HEK293 (cell line): ENCODE data around the gene TIMM44.
A peak's percentile ranks its signal among the peaks of the same experiment; 100 is the strongest.

Source experiments
- CTCF ChIA-PET: fragments of 350-600 bp; formaldehyde crosslinking; extraction: SDS; loops from one replicate; lab custom pipeline; 2021; ENCODE audit warnings: antibody characterized with exemption; lab: Yijun Ruan, JAX
- POLR2A ChIA-PET: fragments of 300-600 bp; formaldehyde crosslinking; extraction: SDS; loops from one replicate; lab custom pipeline; 2020; ENCODE audit warnings: antibody characterized with exemption, inconsistent platforms; lab: Yijun Ruan, JAX
- H3K27ac ChIP-seq: fragments of 200-500 bp; sonication (Bioruptor generic); 2 replicates; pipeline ENCODE4 v1.5.1; 2014; ENCODE audit warnings: low read depth, low read length, control low read depth, inconsistent platforms; ENCODE audit errors: extremely low read depth
- H3K36me3 ChIP-seq, 2 experiments: fragments of 200-500 bp in 1 of 2; sonication (Bioruptor generic) in 1 of 2; 1 replicate in 1 of 2; 2 replicates in 1 of 2; pipeline ENCODE4 v1.5.1; 2014 to 2017; ENCODE audit warnings: inconsistent platforms in 2 of 2, low read length in 2 of 2; ENCODE audit not compliant: control insufficient read depth in 2 of 2, insufficient read depth in 1 of 2
- H3K4me1 ChIP-seq: fragments of 200-500 bp; sonication (Bioruptor generic); 2 replicates; pipeline ENCODE4 v1.5.1; 2014; ENCODE audit warnings: mild to moderate bottlenecking, low read length, inconsistent platforms; ENCODE audit not compliant: control insufficient read depth, insufficient read depth
- H3K4me3 ChIP-seq: 2 replicates; pipeline ENCODE4 v1.5.1; 2011; ENCODE audit warnings: low read depth, mild to moderate bottlenecking, control low read depth, low read length, moderate library complexity
- H3K9me3 ChIP-seq: fragments of 200-500 bp; sonication (Bioruptor generic); 2 replicates; pipeline ENCODE4 v1.5.1; 2014; ENCODE audit warnings: low read depth, low read length, inconsistent platforms; ENCODE audit not compliant: control insufficient read depth, insufficient read depth
- CTCF ChIP-seq: fragments of 450-650 bp; formaldehyde crosslinking; IDR thresholded peaks from 2 replicates; pipeline ENCODE4 v1.5.1; 2016; ENCODE audit warnings: missing biosample characterization, missing genetic modification characterization
- GLIS2 ChIP-seq: fragments of 450-650 bp; formaldehyde crosslinking; IDR thresholded peaks from 2 replicates; pipeline ENCODE4 v1.5.1; 2016; ENCODE audit warnings: missing biosample characterization, missing genetic modification characterization
- KLF7 ChIP-seq: fragments of 450-650 bp; formaldehyde crosslinking; IDR thresholded peaks from 2 replicates; pipeline ENCODE4 v1.5.1; 2016; ENCODE audit warnings: missing biosample characterization, missing genetic modification characterization, borderline replicate concordance
- TCF7L2 ChIP-seq: IDR thresholded peaks from 2 replicates; pipeline ENCODE4 v1.6.1; 2011; ENCODE audit warnings: low read depth, mild to moderate bottlenecking, inconsistent platforms, low read length, moderate library complexity, borderline replicate concordance
- YY2 ChIP-seq: fragments of 450-650 bp; formaldehyde crosslinking; IDR thresholded peaks from 2 replicates; pipeline ENCODE4 v1.5.1; 2016; ENCODE audit warnings: missing biosample characterization, missing genetic modification characterization
- ZBTB20 ChIP-seq: fragments of 450-650 bp; formaldehyde crosslinking; IDR thresholded peaks from 2 replicates; pipeline ENCODE4 v1.5.1; 2016; ENCODE audit warnings: missing biosample characterization, missing genetic modification characterization
- ZBTB26 ChIP-seq: fragments of 450-650 bp; formaldehyde crosslinking; optimal IDR thresholded peaks from 2 replicates; pipeline ENCODE3; 2016; ENCODE audit warnings: missing biosample characterization, mild to moderate bottlenecking, missing genetic modification characterization
- ZFP69B ChIP-seq: fragments of 450-650 bp; formaldehyde crosslinking; IDR thresholded peaks from 2 replicates; pipeline ENCODE4 v1.5.1; 2016; ENCODE audit warnings: missing biosample characterization, missing genetic modification characterization
- ZNF366 ChIP-seq: fragments of 450-650 bp; formaldehyde crosslinking; conservative IDR thresholded peaks from 2 replicates; pipeline ENCODE4 v1.5.1; 2016; ENCODE audit warnings: missing biosample characterization, missing genetic modification characterization
- ZNF518A ChIP-seq: fragments of 450-650 bp; formaldehyde crosslinking; conservative IDR thresholded peaks from 2 replicates; pipeline ENCODE4 v1.5.1; 2016; ENCODE audit warnings: low read depth, missing biosample characterization, missing genetic modification characterization
- ZNF600 ChIP-seq: fragments of 450-650 bp; formaldehyde crosslinking; IDR thresholded peaks from 2 replicates; pipeline ENCODE4 v1.5.1; 2016; ENCODE audit warnings: missing biosample characterization, missing genetic modification characterization
- ZNF610 ChIP-seq: fragments of 450-650 bp; formaldehyde crosslinking; IDR thresholded peaks from 2 replicates; pipeline ENCODE4 v1.5.1; 2016; ENCODE audit warnings: missing biosample characterization, missing genetic modification characterization, borderline replicate concordance
- ZNF670 ChIP-seq: fragments of 450-650 bp; formaldehyde crosslinking; IDR thresholded peaks from 2 replicates; pipeline ENCODE4 v1.5.1; 2016; ENCODE audit warnings: missing biosample characterization, missing genetic modification characterization, low read depth
- ZNF785 ChIP-seq: fragments of 450-650 bp; formaldehyde crosslinking; IDR thresholded peaks from 2 replicates; pipeline ENCODE4 v1.5.1; 2016; ENCODE audit warnings: missing biosample characterization, missing genetic modification characterization
- TF ChIP-seq, protein P1 (sequence below): fragments of 450-650 bp; formaldehyde crosslinking; IDR thresholded peaks from 2 replicates; pipeline ENCODE4 v1.5.1; 2016; ENCODE audit warnings: missing biosample characterization, missing genetic modification characterization

The TIMM44 gene

DNA sequence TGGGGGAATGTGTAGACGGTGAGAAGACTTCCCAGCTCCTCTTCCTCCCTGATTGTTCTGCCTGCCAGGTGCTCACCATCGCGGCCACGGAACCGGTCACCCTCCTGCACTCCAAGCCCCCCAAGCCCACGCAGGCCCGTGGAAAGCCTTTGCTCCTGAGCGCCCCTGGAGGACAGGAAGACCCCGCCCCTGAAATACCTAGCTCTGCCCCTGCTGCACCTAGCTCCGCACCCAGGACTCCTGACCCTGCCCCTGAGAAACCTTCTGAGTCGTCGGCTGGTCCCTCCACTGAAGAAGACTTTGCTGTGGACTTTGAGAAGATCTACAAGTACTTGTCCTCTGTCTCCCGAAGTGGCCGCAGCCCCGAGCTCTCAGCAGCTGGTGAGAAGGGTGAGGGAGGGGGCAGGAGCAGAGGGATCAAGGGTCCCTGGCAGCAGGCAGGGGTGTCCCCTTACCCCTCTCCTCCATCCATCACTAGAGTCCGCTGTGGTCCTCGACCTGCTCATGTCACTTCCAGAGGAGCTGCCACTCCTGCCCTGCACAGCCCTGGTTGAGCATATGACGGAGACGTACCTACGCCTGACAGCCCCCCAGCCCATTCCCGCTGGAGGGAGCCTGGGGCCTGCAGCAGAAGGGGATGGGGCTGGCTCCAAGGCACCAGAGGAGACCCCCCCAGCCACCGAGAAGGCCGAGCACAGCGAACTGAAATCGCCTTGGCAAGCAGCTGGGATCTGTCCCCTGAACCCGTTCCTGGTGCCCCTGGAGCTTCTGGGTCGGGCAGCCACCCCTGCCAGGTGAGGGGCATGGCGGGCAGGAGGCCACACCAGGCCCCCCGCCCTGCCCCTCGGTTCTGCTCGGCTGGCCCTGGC lies 21.3 kb downstream of the TIMM44 start:
- Histone ChIP-seq H3K4me3 (no peak overlapping the region), H3K4me1 (peaks cover 6% of the 10 kb centered on the region), H3K9me3 (no peaks in the 10 kb centered on the region), H3K36me3 (peaks cover 0 to 20% of the 10 kb centered on the region in 2 experiments; a peak in 1 of 3 replicates), H3K27ac (no peak overlapping the region)
- ChIA-PET POLR2A (interaction anchor here (0.6 to 3.5 kb wide), 6 partner anchors 19 to 1037 kb away, joined by 3 to 36 read pairs (median 9); partner anchors contain the start of genes MAP2K7 and TIMM44), CTCF (interaction anchor here (0.6 to 3.1 kb wide), 6 partner anchors 18 to 146 kb away, joined by 3 to 25 read pairs (median 4); partner anchors contain the start of gene MAP2K7)
- TF ChIP-seq TCF7L2 (no peak), CTCF (tag by site-specific recombination) (0 out of 2 replicates have a peak, but pooled peaks have one; percentile 11), ZNF600 (tag by site-specific recombination) (peak; percentile 53; the same call in 1 of the 2 replicates), ZNF785 (tag by site-specific recombination) (no peak)

DNA sequence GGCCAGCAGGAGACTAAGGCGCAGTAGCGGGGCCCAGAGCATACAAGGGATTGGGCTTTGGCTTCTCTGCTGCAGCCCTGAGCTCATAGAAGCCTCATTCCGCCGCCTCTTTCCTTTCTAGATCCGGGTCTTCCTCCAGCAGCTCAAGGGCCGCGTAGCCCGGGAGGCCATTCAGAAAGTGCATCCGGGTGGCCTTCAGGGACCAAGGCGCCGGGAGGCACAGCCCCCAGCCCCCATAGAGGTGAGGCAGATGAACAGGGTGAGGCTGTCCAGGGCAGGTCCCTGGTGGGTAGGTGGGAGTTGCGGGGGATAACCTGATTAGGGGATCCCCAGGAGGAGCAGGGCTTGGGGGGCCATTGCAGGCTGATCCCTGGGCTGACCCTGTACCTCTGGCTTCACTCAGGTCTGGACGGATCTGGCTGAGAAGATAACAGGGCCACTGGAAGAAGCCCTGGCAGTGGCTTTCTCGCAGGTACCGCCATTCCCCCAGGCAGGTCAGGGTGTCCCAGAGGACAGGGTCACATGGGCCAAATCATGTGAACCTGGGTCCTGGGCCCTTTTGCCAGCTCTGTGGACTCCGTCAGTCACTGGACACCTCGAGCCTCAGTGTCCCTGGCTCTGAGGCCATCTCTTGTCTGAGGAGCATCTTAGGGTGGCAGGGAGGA lies 22.0 kb downstream of the TIMM44 start:
- no peak overlapping the region; the same call in 1 of the 2 replicates for H3K27ac ChIP-seq
- TF ChIP-seq GLIS2 (tag by site-specific recombination) (peak; percentile 28; the same call in 1 of the 2 replicates), ZNF600 (tag by site-specific recombination) (0 out of 2 replicates have a peak, but pooled peaks have one; percentile 32), ZFP69B (tag by site-specific recombination) (no peak; the same call in 1 of the 2 replicates), ZNF366 (tag by site-specific recombination) (0 out of 2 replicates have a peak, but pooled peaks have one; percentile 5), ZBTB26 (no peak)
- H3K4me1 ChIP-seq = peaks cover 6% of the 10 kb centered on the region
- H3K36me3 ChIP-seq = peaks cover 0 to 15% of the 10 kb centered on the region in 2 experiments; a peak in 1 of 3 replicates
- POLR2A ChIA-PET = interaction anchor here (0.6 to 3.5 kb wide), 12 partner anchors 8 to 822 kb away, joined by 3 to 36 read pairs (median 14); partner anchors contain the start of genes MAP2K7 and TIMM44
- CTCF ChIA-PET = interaction anchor here (0.8 to 3.1 kb wide), 6 partner anchors 8 to 68 kb away, joined by 3 to 25 read pairs (median 3); partner anchors contain the start of gene MAP2K7
- H3K4me3 ChIP-seq = peak overlapping the region; percentile 31
- H3K9me3 ChIP-seq = no peaks in the 10 kb centered on the region

DNA sequence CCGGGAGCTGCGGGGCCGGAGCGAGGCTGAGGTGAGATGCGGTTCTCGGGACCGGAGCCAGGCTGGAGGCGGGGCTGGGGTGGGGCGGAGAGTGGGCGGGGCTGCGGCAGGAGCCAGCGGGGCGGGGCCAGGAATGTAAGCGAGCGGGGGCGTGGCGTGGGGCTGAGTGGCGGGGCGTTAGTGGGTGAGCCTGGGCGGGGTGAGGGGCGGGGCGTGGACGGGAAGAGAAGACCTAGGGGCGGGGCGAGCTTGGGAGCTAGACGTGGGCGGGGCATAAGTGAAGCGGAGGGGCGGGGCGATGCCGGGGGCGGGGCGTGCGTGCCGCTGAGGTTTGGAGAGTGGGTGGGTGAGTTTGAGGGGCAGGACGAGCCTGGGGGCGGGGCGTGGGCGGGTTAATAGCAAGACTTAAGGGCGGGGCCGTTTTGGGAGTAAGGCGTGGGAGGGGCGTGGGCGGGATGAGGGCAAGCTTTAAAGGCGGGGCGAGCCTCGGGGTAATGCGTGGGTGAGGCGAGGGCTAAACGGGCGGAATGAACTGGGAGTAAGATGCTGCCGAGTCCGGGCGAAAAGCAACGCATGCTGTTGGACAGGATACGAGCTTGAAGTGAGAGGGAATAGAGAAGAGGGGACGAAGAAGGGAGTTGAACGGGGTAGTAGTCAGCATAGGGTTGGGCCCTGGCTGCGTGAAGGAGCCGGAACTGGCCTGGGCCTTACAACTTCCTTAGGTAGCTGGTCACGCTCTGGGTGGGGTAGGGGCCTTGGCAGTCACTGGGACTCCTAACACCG lies 22.8 kb downstream of the TIMM44 start:
- Histone ChIP-seq H3K9me3 (no peaks in the 10 kb centered on the region), H3K36me3 (peaks cover 0 to 15% of the 10 kb centered on the region in 2 experiments; a peak in 1 of 3 replicates), H3K4me3 (peak overlapping the region; percentile 80), H3K27ac (peak overlapping the region; percentile 35; the same call in 1 of the 2 replicates), H3K4me1 (peaks cover 3% of the 10 kb centered on the region; the same call in 1 of the 2 replicates)
- ChIA-PET POLR2A (interaction anchor here (0.5 to 3.5 kb wide), 22 partner anchors 9 to 821 kb away, joined by 3 to 36 read pairs (median 7); partner anchors contain the start of genes LRRC8E, MAP2K7, TIMM44 and ZNF414), CTCF (interaction anchor here (0.5 to 3.1 kb wide), 11 partner anchors 8 to 352 kb away, joined by 3 to 25 read pairs (median 3); partner anchors contain the start of genes MAP2K7 and TIMM44)
- no peak for TF ChIP-seq ZNF670 (tag by site-specific recombination)
- peak; percentile 23; the same call in 1 of the 2 replicates for TF ChIP-seq KLF7
- no peak for TF ChIP-seq ZNF610 (tag by site-specific recombination)
- no peak for TF ChIP-seq ZNF518A (tag by site-specific recombination)
- peak; percentile 67 for TF ChIP-seq ZBTB20
- TF ChIP-seq YY2 = no peak
- TF ChIP-seq, protein P1, sequence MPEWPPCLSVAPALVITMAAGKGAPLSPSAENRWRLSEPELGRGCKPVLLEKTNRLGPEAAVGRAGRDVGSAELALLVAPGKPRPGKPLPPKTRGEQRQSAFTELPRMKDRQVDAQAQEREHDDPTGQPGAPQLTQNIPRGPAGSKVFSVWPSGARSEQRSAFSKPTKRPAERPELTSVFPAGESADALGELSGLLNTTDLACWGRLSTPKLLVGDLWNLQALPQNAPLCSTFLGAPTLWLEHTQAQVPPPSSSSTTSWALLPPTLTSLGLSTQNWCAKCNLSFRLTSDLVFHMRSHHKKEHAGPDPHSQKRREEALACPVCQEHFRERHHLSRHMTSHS (tag by site-specific recombination) = no peak
